ENCODE data around the gene BTBD9. TPM values are rescaled to one million over a fixed set of nuclear protein-coding genes. Genes with fewer than 3 reads are reported as not detected.
A peak's percentile ranks its signal among the peaks of the same experiment; 100 is the strongest.

Gene BTBD9
- total and polyA plus RNA-seq, 9 of the 15 experiments (the other 6 are each of a cell fraction or from before 2014, with no cell fraction given), result 0.08 to 1.6 (median 0.58) TPM

DNA sequence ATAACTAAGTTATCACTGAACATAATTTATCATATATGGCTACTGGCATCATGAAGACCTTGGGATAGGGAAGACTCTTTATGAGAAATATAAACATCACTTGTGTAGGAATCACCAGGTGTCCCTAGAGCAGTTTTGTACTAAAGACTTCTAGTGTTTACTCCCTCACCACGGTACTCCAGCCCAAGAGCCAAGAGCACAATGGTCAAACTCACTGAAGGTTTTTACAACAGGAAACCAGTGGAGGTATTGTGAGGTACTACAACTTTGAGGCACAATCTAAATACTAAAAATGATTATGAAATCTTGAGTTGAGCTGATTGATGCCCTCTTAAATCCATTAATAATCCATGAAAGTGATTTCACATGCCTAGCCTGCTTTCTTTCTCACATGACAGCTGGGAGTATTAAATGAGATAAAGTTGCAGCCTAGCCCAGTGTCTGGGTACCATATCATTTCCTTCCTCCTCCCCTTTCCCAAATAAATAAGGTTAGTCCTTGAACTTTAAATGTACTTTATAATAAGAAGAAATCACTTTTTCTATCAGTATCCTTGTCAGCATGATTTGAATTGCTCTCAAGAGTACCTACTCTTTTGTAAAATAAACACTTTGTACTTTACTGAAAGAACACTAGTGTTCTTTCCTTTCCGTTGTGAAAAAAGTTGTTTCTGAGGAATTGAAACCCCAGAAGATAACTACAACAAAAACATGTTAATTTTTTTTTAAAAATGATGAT is 36.7 kb upstream of the BTBD9 start:
- no peaks in the 10 kb centered on the region for H4K20me1 ChIP-seq (replicated peaks; ENCODE audit: control insufficient read depth, insufficient read depth, low read length)
- H3K4me3 ChIP-seq, result no peak overlapping the region
- intact Hi-C loops (cut with micrococcal nuclease) (no loop called here), in situ Hi-C loops (cut with MboI) (no loop called here)
- no peaks in the 10 kb centered on the region for H3K9me3 ChIP-seq (replicated peaks; ENCODE audit: control insufficient read depth, insufficient read depth, low read depth, low read length)
- no peaks in the 10 kb centered on the region for H3K9me1 ChIP-seq (ENCODE audit: control insufficient read depth, insufficient read depth, low read length)
- ChIA-PET POLR2A (interaction anchor here (0.5 to 1.7 kb wide), 5 partner anchors 9 to 352 kb away, joined by 3 to 4 read pairs (median 3); no protein-coding TSS in a partner anchor), CTCF (ENCODE audit: low intra/inter-chr PET ratio) (no interaction called here)
- no peak overlapping the region for H3K9ac ChIP-seq (ENCODE audit: insufficient read depth in 1 of 2, low read depth in 2 of 2, low read length in 2 of 2)
- FAIRE-seq, result no peak
- no peak for ATAC-seq
- no peaks in the 10 kb centered on the region for H3K79me2 ChIP-seq (ENCODE audit: control insufficient read depth, insufficient read depth, low read length)
- WGBS (ENCODE audit: insufficient coverage, low coverage, missing lambda C conversion rate), result 92% methylated on average over 2 of the region's 2 CpGs
- H3K27ac ChIP-seq (ENCODE audit: extremely low read depth, low read depth, low read length), result no peak overlapping the region
- H3K27me3 ChIP-seq (ENCODE audit: control insufficient read depth in 2 of 2, insufficient read depth in 2 of 2, low read length in 2 of 2), result no peaks in the 10 kb centered on the region
- no peak overlapping the region for H2AFZ ChIP-seq (ENCODE audit: low read depth, low read length)
- peaks cover 58% of the 10 kb centered on the region for H3K36me3 ChIP-seq (ENCODE audit: control insufficient read depth, insufficient read depth, low read length)
- DNase-seq (ENCODE audit: extremely low read depth in 1 of 4, low spot score in 3 of 4), result no peak
- BruUV-seq (replicated peaks), result TSS peak; percentile 75
- TF ChIP-seq, protein P1, sequence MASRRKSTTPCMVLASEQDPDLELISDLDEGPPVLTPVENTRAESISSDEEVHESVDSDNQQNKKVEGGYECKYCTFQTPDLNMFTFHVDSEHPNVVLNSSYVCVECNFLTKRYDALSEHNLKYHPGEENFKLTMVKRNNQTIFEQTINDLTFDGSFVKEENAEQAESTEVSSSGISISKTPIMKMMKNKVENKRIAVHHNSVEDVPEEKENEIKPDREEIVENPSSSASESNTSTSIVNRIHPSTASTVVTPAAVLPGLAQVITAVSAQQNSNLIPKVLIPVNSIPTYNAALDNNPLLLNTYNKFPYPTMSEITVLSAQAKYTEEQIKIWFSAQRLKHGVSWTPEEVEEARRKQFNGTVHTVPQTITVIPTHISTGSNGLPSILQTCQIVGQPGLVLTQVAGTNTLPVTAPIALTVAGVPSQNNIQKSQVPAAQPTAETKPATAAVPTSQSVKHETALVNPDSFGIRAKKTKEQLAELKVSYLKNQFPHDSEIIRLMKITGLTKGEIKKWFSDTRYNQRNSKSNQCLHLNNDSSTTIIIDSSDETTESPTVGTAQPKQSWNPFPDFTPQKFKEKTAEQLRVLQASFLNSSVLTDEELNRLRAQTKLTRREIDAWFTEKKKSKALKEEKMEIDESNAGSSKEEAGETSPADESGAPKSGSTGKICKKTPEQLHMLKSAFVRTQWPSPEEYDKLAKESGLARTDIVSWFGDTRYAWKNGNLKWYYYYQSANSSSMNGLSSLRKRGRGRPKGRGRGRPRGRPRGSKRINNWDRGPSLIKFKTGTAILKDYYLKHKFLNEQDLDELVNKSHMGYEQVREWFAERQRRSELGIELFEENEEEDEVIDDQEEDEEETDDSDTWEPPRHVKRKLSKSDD (conservative IDR thresholded peaks at IDR 0.05; ENCODE audit: low read length), result no peak
- TF ChIP-seq RBM39 (optimal IDR thresholded peaks at IDR 0.05; ENCODE audit: low read depth, low read length) (no peak), BRD9 (IDR thresholded peaks at IDR 0.05; ENCODE audit: low read depth, partially characterized antibody) (no peak), PML (IDR thresholded peaks at IDR 0.05; ENCODE audit: low read length) (no peak), CHD4 (IDR thresholded peaks at IDR 0.05; ENCODE audit: insufficient read depth, insufficient replicate concordance, low read depth, low read length, poor library complexity, severe bottlenecking) (no peak), SIX5 (IDR thresholded peaks at IDR 0.05; ENCODE audit: borderline replicate concordance in 1 of 2, insufficient read depth in 1 of 2, low read depth in 1 of 2, low read length in 2 of 2) (no peak), BCL6 (CRISPR knock-in tag; IDR thresholded peaks at IDR 0.05) (no peak)
- no peaks in the 10 kb centered on the region for H3K4me1 ChIP-seq (replicated peaks in 1 of 2; ENCODE audit: control insufficient read depth in 2 of 2, insufficient read depth in 2 of 2, low read length in 2 of 2)
- H3K4me2 ChIP-seq (ENCODE audit: insufficient read depth, low read length), result no peak overlapping the region
